ENCODE results near the gene FBXO15. TPM values are rescaled to one million over a fixed set of nuclear protein-coding genes. Genes with fewer than 3 reads are reported as not detected.

The FBXO15 gene
- 0.21 TPM for total RNA-seq

- DNase-seq, result peak; percentile 99
Measured at GRCh38 chr18:74147779-74148542, at the start of gene FBXO15, which contains the start of gene TIMM21. TSS of gene FBXO15 (minus strand) at chr18:74147834. CDS start at chr18:74147785, 49 bp downstream. TSS of gene TIMM21 (plus strand) at chr18:74148523. CDS start at chr18:74148809, 286 bp downstream.

- DNase-seq, result peak; percentile 88
Measured at GRCh38 chr18:74196220-74197119, 48.8 kb upstream of the FBXO15 start.

- no peak for DNase-seq
Measured at GRCh38 chr18:74194691-74195090, 47.1 kb upstream of the FBXO15 start.

GRCh38 chr18:74191577-74191976 is 43.9 kb upstream of the FBXO15 start:
- DNase-seq, result no peak

GRCh38 chr18:74190086-74190485 is 42.5 kb upstream of the FBXO15 start:
- peak; percentile 16 for DNase-seq

- no peak for DNase-seq
Measured at GRCh38 chr18:74186661-74187060, 39.0 kb upstream of the FBXO15 start.

GRCh38 chr18:74185860-74186259 is 38.2 kb upstream of the FBXO15 start:
- DNase-seq, result no peak

- no peak for DNase-seq
Measured at GRCh38 chr18:74184875-74185274, 37.2 kb upstream of the FBXO15 start.

GRCh38 chr18:74183130-74183529 is 35.5 kb upstream of the FBXO15 start:
- DNase-seq, result no peak

- DNase-seq, result no peak
Measured at GRCh38 chr18:74182335-74182734, 34.7 kb upstream of the FBXO15 start.

GRCh38 chr18:74179623-74180199 is 32.1 kb upstream of the FBXO15 start:
- no peak for DNase-seq

- DNase-seq, result no peak
Measured at GRCh38 chr18:74178884-74179283, 31.2 kb upstream of the FBXO15 start.

- DNase-seq, result no peak
Measured at GRCh38 chr18:74175658-74176057, 28.0 kb upstream of the FBXO15 start.

- no peak for DNase-seq
Measured at GRCh38 chr18:74173434-74173750, 25.8 kb upstream of the FBXO15 start.

GRCh38 chr18:74172697-74173433 is 25.2 kb upstream of the FBXO15 start:
- DNase-seq, result no peak

GRCh38 chr18:74171910-74172606 is 24.4 kb upstream of the FBXO15 start:
- no peak for DNase-seq

GRCh38 chr18:74166386-74166785 is 18.8 kb upstream of the FBXO15 start:
- DNase-seq, result no peak

- peak; percentile 57 for DNase-seq
Measured at GRCh38 chr18:74163019-74163660, 15.5 kb upstream of the FBXO15 start.

GRCh38 chr18:74155276-74155675 is 7.6 kb upstream of the FBXO15 start:
- DNase-seq, result no peak

GRCh38 chr18:74154716-74155115 is 7.1 kb upstream of the FBXO15 start:
- DNase-seq, result no peak

- no peak for DNase-seq
Measured at GRCh38 chr18:74153793-74154192, 6.2 kb upstream of the FBXO15 start.

All from tongue (tissue), 2 donors.